PC-9 (cell line): ENCODE results near the gene PSMD4. TPM values are rescaled to one million over a fixed set of nuclear protein-coding genes. Genes with fewer than 3 reads are reported as not detected.
A peak's percentile ranks its signal among the peaks of the same experiment; 100 is the strongest.

Source experiments
- BruUV-seq: library from RNA; stranded (reverse); fragments of 400-500 nt; replicated peaks from 2 replicates; lab custom pipeline; 2021; lab: Mats Ljungman, UMichigan
- CTCF ChIA-PET: fragments of 300-600 bp; sonication (Branson Sonifier 250); formaldehyde crosslinking; loops from one replicate; lab custom pipeline; 2022; ENCODE audit warnings: antibody characterized with exemption; lab: Charles Lee
- POLR2A ChIA-PET: fragments of 300-600 bp; sonication (Branson Sonifier 250); formaldehyde crosslinking; loops from one replicate; lab custom pipeline; 2022; ENCODE audit warnings: antibody characterized with exemption; ENCODE audit not compliant: unreplicated experiment; lab: Charles Lee
- DNase-seq, 2 experiments: peaks; one replicate each; pipeline versions ENCODE4 v3.0.0 to v3.0.0-alpha.2; 2015 to 2022; ENCODE audit warnings: mixed read lengths in 1 of 2
- H2AFZ ChIP-seq: fragments of 200-600 bp; sonication (generic); 2 replicates; pipeline ENCODE4 v1.8.1; 2017; ENCODE audit warnings: antibody characterized with exemption
- H3F3A ChIP-seq: fragments of 200-600 bp; sonication (generic); 2 replicates; pipeline ENCODE4 v1.8.1; 2017; ENCODE audit warnings: antibody characterized with exemption, mild to moderate bottlenecking, low read depth; ENCODE audit not compliant: insufficient read depth
- H3K27ac ChIP-seq: fragments of 200-600 bp; sonication (generic); 2 replicates; pipeline ENCODE4 v1.6.1; 2016; ENCODE audit warnings: mixed run types
- H3K27me3 ChIP-seq: fragments of 200-600 bp; sonication (generic); 2 replicates; pipeline ENCODE4 v1.6.1; 2016; ENCODE audit warnings: low read depth, mixed run types; ENCODE audit not compliant: insufficient read depth
- H3K36me3 ChIP-seq: fragments of 200-600 bp; sonication (generic); 2 replicates; pipeline ENCODE4 v1.6.1; 2016; ENCODE audit warnings: low read depth, mixed run types
- H3K4me1 ChIP-seq: fragments of 200-600 bp; sonication (generic); replicated peaks from 2 replicates; pipeline ENCODE4 v1.6.1; 2016; ENCODE audit warnings: mixed run types; ENCODE audit not compliant: insufficient read depth
- H3K4me2 ChIP-seq: fragments of 200-600 bp; sonication (generic); 2 replicates; pipeline ENCODE4 v1.6.1; 2017; ENCODE audit warnings: mixed run types
- H3K4me3 ChIP-seq: fragments of 200-600 bp; sonication (generic); 2 replicates; pipeline ENCODE4 v1.6.1; 2016; ENCODE audit warnings: mixed run types
- H3K79me2 ChIP-seq: fragments of 200-600 bp; sonication (generic); 2 replicates; pipeline ENCODE4 v1.6.1; 2017; ENCODE audit warnings: low read depth, mixed run types
- H3K9me2 ChIP-seq: fragments of 200-600 bp; sonication (generic); 2 replicates; pipeline ENCODE4 v1.8.1; 2017; ENCODE audit warnings: mild to moderate bottlenecking; ENCODE audit not compliant: insufficient read depth
- H3K9me3 ChIP-seq: fragments of 200-600 bp; sonication (generic); 2 replicates; pipeline ENCODE4 v1.8.1; 2016; ENCODE audit warnings: low read depth; ENCODE audit not compliant: insufficient read depth
- H4K20me1 ChIP-seq: fragments of 200-600 bp; sonication (generic); 2 replicates; pipeline ENCODE4 v1.8.1; 2017; ENCODE audit not compliant: insufficient read depth
- EZH2 ChIP-seq: fragments of 200-600 bp; sonication (generic); IDR thresholded peaks from 2 replicates; pipeline ENCODE4 v1.8.0; 2017; ENCODE audit warnings: antibody characterized with exemption, low read depth
- intact Hi-C: fragments of 100-400 bp; cut with micrococcal nuclease; formaldehyde crosslinking; loops from one replicate; pipeline ENCODE4 v1.10.0; 2022; ENCODE audit not compliant: unreplicated experiment
- total RNA-seq: library from RNA; stranded (reverse); gene quantifications from 2 replicates; pipeline ENCODE4 v1.2.3, GENCODE V29; 2021
- TF ChIP-seq, protein P1 (sequence below): fragments of 200-600 bp; sonication (generic); conservative IDR thresholded peaks from 2 replicates; pipeline ENCODE4 v1.6.1; 2017; ENCODE audit warnings: mixed run types, antibody characterized with exemption, mild to moderate bottlenecking, moderate library complexity

Gene PSMD4
- total RNA-seq, 1 experiment from 2014 or later: 230 TPM

DNA sequence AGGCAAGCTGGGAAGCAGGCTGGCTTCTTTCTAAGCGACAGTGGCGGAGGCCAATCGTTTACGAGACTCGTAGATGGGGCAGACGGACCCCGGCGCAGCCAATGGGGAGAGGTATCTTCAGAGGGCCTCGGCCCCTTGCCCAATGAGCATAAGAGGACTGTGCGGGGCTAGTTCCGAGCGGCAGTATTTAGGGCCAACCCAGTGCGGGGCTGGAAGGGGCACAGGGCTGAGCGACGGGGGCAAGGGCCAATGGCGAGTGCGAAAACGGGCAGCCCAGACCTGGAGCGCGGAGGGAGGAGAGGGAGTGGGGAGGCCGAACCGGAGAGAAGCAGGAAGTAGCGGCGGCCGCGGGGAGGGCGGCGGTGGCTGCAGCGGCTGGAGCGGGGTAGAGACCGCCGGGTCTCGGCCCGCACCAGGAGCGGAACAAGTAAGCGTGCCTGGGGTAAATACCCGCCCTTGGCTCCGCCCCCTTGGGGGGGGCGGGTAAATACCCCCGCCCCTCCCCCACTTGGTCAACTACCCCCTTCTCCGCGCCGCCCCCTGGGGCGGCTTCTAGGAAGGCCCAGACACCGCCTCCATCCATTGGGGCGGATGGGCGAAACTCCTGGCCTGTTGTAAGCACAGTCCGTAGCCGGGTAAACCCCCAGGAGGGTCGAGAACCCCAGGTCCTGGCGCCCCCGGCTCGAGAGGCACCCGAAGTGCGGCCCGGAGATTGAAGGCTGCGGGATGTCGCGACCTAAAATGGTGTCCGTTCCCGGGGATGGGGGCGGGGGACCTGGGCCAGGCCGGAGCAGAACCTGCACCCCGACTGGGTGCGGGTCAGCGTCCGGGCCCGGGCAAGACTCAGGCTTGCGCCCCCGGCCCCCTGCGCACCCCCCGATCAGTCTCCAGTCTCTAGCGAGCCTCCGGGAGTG, 27.7 kb downstream of the PSMD4 start, which contains the start of gene ZNF687:
TSS of gene ZNF687 (plus strand) at position 331 of the 914 bp plus-strand sequence. CDS start 3,993 bp downstream, outside the sequence.
- Histone ChIP-seq H3K27me3 (no peaks in the 10 kb centered on the region), H3K79me2 (peaks cover 35% of the 10 kb centered on the region), H3K9me2 (no peaks in the 10 kb centered on the region), H3K36me3 (0 out of 2 replicates have a peak, but pooled peaks cover 4% of the 10 kb centered on the region), H3K27ac (peak within 1 kb of the TSS; percentile 90), H3K9me3 (no peaks in the 10 kb centered on the region), H3K4me3 (peak within 1 kb of the TSS; percentile 62), H3F3A (peaks cover 4% of the 10 kb centered on the region; the same call in 1 of the 2 replicates), H4K20me1 (peaks cover 4% of the 10 kb centered on the region; the same call in 1 of the 2 replicates), H2AFZ (peak within 1 kb of the TSS; percentile 81), H3K4me1 (peaks cover 13% of the 10 kb centered on the region; the same call in 1 of the 2 replicates), H3K4me2 (peak within 1 kb of the TSS; percentile 100)
- TF ChIP-seq EZH2: no peak
- TF ChIP-seq, protein P1, sequence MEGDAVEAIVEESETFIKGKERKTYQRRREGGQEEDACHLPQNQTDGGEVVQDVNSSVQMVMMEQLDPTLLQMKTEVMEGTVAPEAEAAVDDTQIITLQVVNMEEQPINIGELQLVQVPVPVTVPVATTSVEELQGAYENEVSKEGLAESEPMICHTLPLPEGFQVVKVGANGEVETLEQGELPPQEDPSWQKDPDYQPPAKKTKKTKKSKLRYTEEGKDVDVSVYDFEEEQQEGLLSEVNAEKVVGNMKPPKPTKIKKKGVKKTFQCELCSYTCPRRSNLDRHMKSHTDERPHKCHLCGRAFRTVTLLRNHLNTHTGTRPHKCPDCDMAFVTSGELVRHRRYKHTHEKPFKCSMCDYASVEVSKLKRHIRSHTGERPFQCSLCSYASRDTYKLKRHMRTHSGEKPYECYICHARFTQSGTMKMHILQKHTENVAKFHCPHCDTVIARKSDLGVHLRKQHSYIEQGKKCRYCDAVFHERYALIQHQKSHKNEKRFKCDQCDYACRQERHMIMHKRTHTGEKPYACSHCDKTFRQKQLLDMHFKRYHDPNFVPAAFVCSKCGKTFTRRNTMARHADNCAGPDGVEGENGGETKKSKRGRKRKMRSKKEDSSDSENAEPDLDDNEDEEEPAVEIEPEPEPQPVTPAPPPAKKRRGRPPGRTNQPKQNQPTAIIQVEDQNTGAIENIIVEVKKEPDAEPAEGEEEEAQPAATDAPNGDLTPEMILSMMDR: no peak
- intact Hi-C loops: loop anchor here (1.0 to 10.0 kb wide), 3 partner anchors 28 to 553 kb away; partner anchors contain the start of genes C2CD4D, PSMD4 and RORC
- DNase-seq: peak; percentile 99 to 100
- POLR2A ChIA-PET: interaction anchor here (0.5 to 1.7 kb wide), 11 partner anchors 19 to 755 kb away, joined by 3 to 31 read pairs (median 5); partner anchors contain the start of genes GOLPH3L, PI4KB and S100A11
- no TSS peak for BruUV-seq
- CTCF ChIA-PET: interaction anchor here (0.8 kb wide), 1 partner anchor 27 kb away, joined by 3 read pairs; the partner anchor contains the start of gene PSMD4

DNA sequence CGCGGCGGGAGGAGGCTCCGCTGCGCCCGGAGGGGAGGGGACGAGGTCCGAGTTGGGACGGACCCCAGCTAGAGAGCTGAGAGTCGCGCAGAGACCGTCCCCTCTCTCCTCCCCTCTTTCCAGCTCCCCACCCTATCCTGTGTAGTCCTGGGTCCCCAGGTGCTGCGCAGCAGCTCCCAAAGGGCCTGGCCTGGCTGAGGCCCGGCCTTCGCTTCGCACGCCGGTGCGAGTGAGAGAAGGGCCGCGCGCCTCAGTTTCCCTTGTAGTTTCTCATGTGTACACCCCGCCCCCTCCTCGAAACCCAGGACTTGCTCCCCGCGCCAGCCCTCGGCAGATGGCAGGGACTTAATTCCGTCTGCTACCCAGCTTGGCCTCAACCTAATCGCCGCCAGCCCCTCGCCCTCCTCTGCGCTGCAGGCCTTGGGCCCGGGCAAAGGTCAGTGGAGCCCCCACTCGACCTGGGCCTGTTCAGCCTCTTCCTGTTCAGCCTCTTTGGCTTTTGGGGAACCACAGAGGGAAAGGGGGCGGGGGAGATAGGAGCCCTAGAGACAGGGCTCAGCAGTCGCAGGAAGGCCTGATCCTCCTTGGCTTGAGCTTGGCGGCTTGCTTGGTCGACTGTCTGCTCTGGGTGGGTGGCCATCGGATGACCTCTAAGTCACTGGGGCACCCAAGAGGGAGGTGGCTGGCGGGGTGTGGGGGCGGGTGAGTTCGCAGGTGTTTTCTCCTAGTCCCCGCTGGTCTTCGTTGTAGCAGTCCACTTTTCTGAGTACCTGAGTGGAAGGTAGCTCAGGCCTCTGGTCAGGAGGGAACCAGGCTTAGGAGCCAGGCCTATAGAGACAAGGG, 28.6 kb downstream of the PSMD4 start:
- Histone ChIP-seq H3K4me2 (peak overlapping the region; percentile 100), H2AFZ (peak overlapping the region; percentile 78), H3K79me2 (peaks cover 35% of the 10 kb centered on the region), H3F3A (peaks cover 4% of the 10 kb centered on the region; the same call in 1 of the 2 replicates), H3K9me2 (no peaks in the 10 kb centered on the region), H3K4me1 (peaks cover 13% of the 10 kb centered on the region; the same call in 1 of the 2 replicates), H3K27me3 (no peaks in the 10 kb centered on the region), H4K20me1 (peaks cover 4% of the 10 kb centered on the region; the same call in 1 of the 2 replicates), H3K27ac (peak overlapping the region; percentile 90; the same call in 1 of the 2 replicates), H3K9me3 (no peaks in the 10 kb centered on the region), H3K36me3 (0 out of 2 replicates have a peak, but pooled peaks cover 4% of the 10 kb centered on the region), H3K4me3 (peak overlapping the region; percentile 62)
- intact Hi-C loops: loop anchor here (1.0 to 10.0 kb wide), 3 partner anchors 29 to 552 kb away; partner anchors contain the start of genes C2CD4D, PSMD4 and RORC
- peak; percentile 43 to 51 for DNase-seq
- BruUV-seq: TSS peak; percentile 28
- POLR2A ChIA-PET: interaction anchor here (0.6 to 0.7 kb wide), 3 partner anchors 33 to 1348 kb away, joined by 3 to 4 read pairs (median 4); no protein-coding TSS in a partner anchor
- CTCF ChIA-PET: no interaction called here
- TF ChIP-seq, protein P1: no peak
- TF ChIP-seq EZH2: no peak
